Purkinje cell (primary cell): Measurements from ENCODE around the gene GOLT1B. TPM values are rescaled to one million over a fixed set of nuclear protein-coding genes. Genes with fewer than 3 reads are reported as not detected.

ENCODE experiments used
- polyA plus RNA-seq: library from polyadenylated mRNA; unstranded; fragments of >200 nt; fragmentation: Nextera tagmentation; gene quantifications from 2 replicates; pipeline ENCODE4 v1.2.1, GENCODE V29; 2014

The GOLT1B gene, protein sequence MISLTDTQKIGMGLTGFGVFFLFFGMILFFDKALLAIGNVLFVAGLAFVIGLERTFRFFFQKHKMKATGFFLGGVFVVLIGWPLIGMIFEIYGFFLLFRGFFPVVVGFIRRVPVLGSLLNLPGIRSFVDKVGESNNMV
- 76.5 and 89.4 TPM in 2 replicates for polyA plus RNA-seq

DNA sequence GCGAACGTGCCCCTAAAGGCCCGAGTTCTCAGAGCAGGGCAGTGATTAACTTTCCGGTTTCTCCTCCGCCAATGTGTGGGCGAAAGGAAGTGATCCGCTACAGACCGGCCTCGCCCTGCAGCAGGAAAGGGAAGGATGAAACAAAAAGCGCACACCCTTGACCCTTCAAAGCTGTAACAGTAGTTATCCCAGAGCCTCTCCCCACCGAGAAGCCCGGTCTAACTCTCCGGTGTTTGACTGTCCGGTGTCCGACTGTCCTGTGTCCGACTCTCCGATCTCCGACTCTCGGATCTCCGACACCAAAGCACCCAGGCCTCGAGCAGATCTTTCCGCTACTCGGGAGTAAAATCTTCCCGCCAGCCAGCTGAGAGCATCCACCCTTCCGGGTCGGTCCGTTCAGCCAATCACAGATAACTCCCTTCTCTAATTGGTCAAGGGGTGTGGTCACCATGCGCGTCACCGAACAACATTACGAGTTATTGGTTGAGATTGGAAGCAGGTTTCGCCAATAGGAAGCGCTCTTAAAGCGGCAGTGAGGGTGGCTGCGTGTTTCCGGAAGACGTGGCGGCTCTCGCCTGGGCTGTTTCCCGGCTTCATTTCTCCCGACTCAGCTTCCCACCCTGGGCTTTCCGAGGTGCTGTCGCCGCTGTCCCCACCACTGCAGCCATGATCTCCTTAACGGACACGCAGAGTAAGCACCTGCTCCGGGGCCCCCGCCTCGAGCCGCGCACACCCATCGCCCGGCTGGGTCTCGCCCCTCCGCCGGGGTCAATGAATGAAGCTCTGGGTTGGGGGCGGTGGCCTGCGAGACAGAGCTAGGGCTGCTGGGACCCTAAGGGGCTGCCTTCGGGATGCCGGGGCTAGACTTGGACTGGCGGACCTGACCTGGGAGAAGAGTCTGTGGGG is at the start of gene GOLT1B, which contains the start of gene RECQL:
GOLT1B (plus strand) TSS at position 532 of the 906 bp plus-strand sequence; CDS start at position 667, 135 bp downstream.
RECQL (minus strand) TSS at position 378 of the 906 bp plus-strand sequence. CDS start 2,065 bp downstream, outside the sequence.

DNA sequence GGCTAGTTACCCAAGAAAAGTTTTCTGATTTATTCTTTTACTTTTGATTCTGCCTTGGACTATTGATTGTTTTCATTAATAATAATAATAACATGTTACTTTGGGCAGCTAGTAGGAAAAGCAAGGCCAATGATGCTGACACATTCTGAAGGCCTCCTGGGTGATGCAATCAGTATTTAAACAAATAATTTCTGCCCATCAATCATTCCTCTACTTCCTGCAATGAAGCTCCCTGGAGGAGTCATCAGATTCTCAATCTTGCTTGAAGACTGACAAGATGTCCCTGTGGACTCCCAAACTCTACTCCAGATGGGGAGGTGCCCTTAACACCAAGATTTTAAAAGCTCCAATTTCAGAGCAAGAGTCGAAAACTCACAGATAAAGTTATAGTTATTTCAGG is 24.5 kb downstream of the GOLT1B start, which contains the start of gene SPX:
SPX (plus strand) TSS at position 244 of the 400 bp plus-strand sequence. CDS start 177 bp downstream, outside the sequence.

Other genes with a start within 250 kb of the GOLT1B start
- 0.42 and 1.4 TPM in 2 replicates for gene SLCO1A2, start 166.9 kb upstream of the GOLT1B start, polyA plus RNA-seq
- gene IAPP, start 128.9 kb upstream of the GOLT1B start, polyA plus RNA-seq, result not detected in 2 replicates
- gene PYROXD1, start 64.1 kb upstream of the GOLT1B start, polyA plus RNA-seq, result 35.3 and 35.6 TPM in 2 replicates
- 18.5 and 21.6 TPM in 2 replicates for gene RECQL, start 154 bp upstream of the GOLT1B start, polyA plus RNA-seq
- gene SPX, start 24.5 kb downstream of the GOLT1B start, polyA plus RNA-seq, result 1.6 TPM in 1 of 2 replicates, not detected in the other
- gene GYS2, start 103.1 kb downstream of the GOLT1B start, polyA plus RNA-seq, result not detected in 2 replicates
- gene LDHB, start 156.1 kb downstream of the GOLT1B start, polyA plus RNA-seq, result 1,800 and 2,074 TPM in 2 replicates